H1 (cell line): ENCODE data around the gene LRRC3C. TPM values are rescaled to one million over a fixed set of nuclear protein-coding genes. Genes with fewer than 3 reads are reported as not detected.

Experiments
- CTCF ChIA-PET: fragments of 300-600 bp; sonication (Branson Sonifier 250); formaldehyde crosslinking; loops from one replicate; lab custom pipeline; 2021; ENCODE audit not compliant: partially characterized antibody; lab: Charles Lee
- POLR2A ChIA-PET: fragments of 300-600 bp; sonication (Branson Sonifier 250); formaldehyde crosslinking; loops from one replicate; lab custom pipeline; 2021; ENCODE audit warnings: inconsistent platforms; ENCODE audit not compliant: partially characterized antibody; lab: Charles Lee
- DNase-seq, 2 experiments: peaks; one replicate each; pipeline versions ENCODE4 v3.0.0 to v3.0.0-alpha.2; 2010 to 2022; ENCODE audit warnings: low spot score in 2 of 2, low read depth in 1 of 2, mixed read lengths in 1 of 2
- FAIRE-seq: peaks from 2 replicates; lab custom pipeline; 2011; peaks lifted over from hg19 to GRCh38; lab: Jason Lieb, UNC
- H2AFZ ChIP-seq: 2 replicates; pipeline ENCODE4 v1.8.1; 2012; ENCODE audit warnings: low read length, inconsistent platforms
- H2AK5ac ChIP-seq: 2 replicates; pipeline ENCODE4 v1.6.1; 2013; ENCODE audit warnings: low read depth, low read length
- H2BK120ac ChIP-seq: replicated peaks from 2 replicates; pipeline ENCODE3; 2013; ENCODE audit warnings: low read depth, low read length, inconsistent platforms
- H2BK12ac ChIP-seq: 2 replicates; pipeline ENCODE4 v1.6.1; 2013; ENCODE audit warnings: low read depth, low read length
- H2BK15ac ChIP-seq: 2 replicates; pipeline ENCODE4 v1.6.1; 2013; ENCODE audit warnings: low read length
- H2BK20ac ChIP-seq: 2 replicates; pipeline ENCODE4 v1.6.1; 2013; ENCODE audit warnings: low read length
- H2BK5ac ChIP-seq: 2 replicates; pipeline ENCODE4 v1.6.1; 2013; ENCODE audit warnings: low read depth, low read length
- H3K14ac ChIP-seq: 2 replicates; pipeline ENCODE4 v1.6.1; 2013; ENCODE audit warnings: inconsistent platforms; ENCODE audit not compliant: insufficient read length
- H3K18ac ChIP-seq: 2 replicates; pipeline ENCODE4 v1.6.1; 2013; ENCODE audit warnings: low read length; ENCODE audit errors: extremely low read depth
- H3K23ac ChIP-seq: 2 replicates; pipeline ENCODE4 v1.6.1; 2013; ENCODE audit warnings: inconsistent platforms; ENCODE audit not compliant: insufficient read length
- H3K23me2 ChIP-seq: 2 replicates; pipeline ENCODE4 v1.6.1; 2013; ENCODE audit warnings: low read depth, low read length
- H3K27ac ChIP-seq: 2 replicates; pipeline ENCODE4 v1.6.1; 2011; ENCODE audit warnings: low read depth, low read length, inconsistent platforms
- H3K27me3 ChIP-seq, 4 experiments: replicated peaks in 1 of 4; 1 replicate in 1 of 4; 2 replicates in 3 of 4; pipeline versions ENCODE4 v1.6.1 to v1.8.1; 2011 to 2013; ENCODE audit warnings: low read length in 3 of 4, mild to moderate bottlenecking in 3 of 4, inconsistent platforms in 2 of 4, mixed read lengths in 2 of 4, moderate library complexity in 1 of 4; ENCODE audit not compliant: control insufficient read depth in 3 of 4, insufficient read depth in 3 of 4; ENCODE audit errors: extremely low read depth in 1 of 4
- H3K36me3 ChIP-seq, 4 experiments: 2 replicates each; pipeline versions ENCODE4 v1.6.1 to v1.8.1; 2011 to 2013; ENCODE audit warnings: mild to moderate bottlenecking in 4 of 4, low read length in 3 of 4, moderate library complexity in 2 of 4, control low read depth in 1 of 4, inconsistent platforms in 1 of 4; ENCODE audit not compliant: insufficient read depth in 4 of 4, control insufficient read depth in 2 of 4
- H3K4ac ChIP-seq: replicated peaks from 2 replicates; pipeline ENCODE3; 2013; ENCODE audit warnings: low read length, low read depth, mixed read lengths, inconsistent platforms; ENCODE audit not compliant: insufficient read length
- H3K4me1 ChIP-seq, 4 experiments: replicated peaks in 1 of 4; 1 replicate in 1 of 4; 2 replicates in 3 of 4; pipeline versions ENCODE4 v1.6.1 to v1.8.1; 2011 to 2013; ENCODE audit warnings: low read length in 3 of 4, inconsistent platforms in 2 of 4, mixed read lengths in 1 of 4; ENCODE audit not compliant: insufficient read depth in 4 of 4, control insufficient read depth in 3 of 4
- H3K4me2 ChIP-seq, 2 experiments: 2 replicates each; pipeline versions ENCODE4 v1.6.1 to v1.8.1; 2011 to 2013; ENCODE audit warnings: low read depth in 2 of 2, low read length in 2 of 2, control low read depth in 1 of 2, inconsistent platforms in 1 of 2, mild to moderate bottlenecking in 1 of 2; ENCODE audit not compliant: insufficient read depth in 1 of 2
- H3K4me3 ChIP-seq, 4 experiments: fragments of 200-600, 300-600 bp in 1 of 4; sonication (generic), shearing (Covaris generic), sonication (Bioruptor Twin) in 1 of 4; 2 replicates each; pipeline versions ENCODE4 v1.5.1 to v1.8.1; 2011 to 2016; ENCODE audit warnings: low read length in 4 of 4, low read depth in 3 of 4, control low read depth in 2 of 4, inconsistent platforms in 2 of 4, mild to moderate bottlenecking in 2 of 4, mixed read lengths in 1 of 4, moderate library complexity in 1 of 4; ENCODE audit not compliant: insufficient read depth in 2 of 4; ENCODE audit errors: extremely low read depth in 1 of 4
- H3K56ac ChIP-seq: replicated peaks from 2 replicates; pipeline ENCODE3; 2013; ENCODE audit warnings: low read depth, mild to moderate bottlenecking, mixed read lengths, low read length, inconsistent platforms; ENCODE audit not compliant: insufficient read length
- H3K79me1 ChIP-seq: 2 replicates; pipeline ENCODE4 v1.6.1; 2013; ENCODE audit warnings: low read depth, low read length, control low read depth
- H3K79me2 ChIP-seq, 2 experiments: 2 replicates each; pipeline versions ENCODE4 v1.6.1 to v1.8.1; 2012 to 2013; ENCODE audit warnings: low read length in 2 of 2, mild to moderate bottlenecking in 2 of 2, inconsistent platforms in 1 of 2; ENCODE audit not compliant: insufficient read depth in 2 of 2, control insufficient read depth in 1 of 2
- H3K9ac ChIP-seq, 4 experiments: replicated peaks in 1 of 4; 1 replicate in 1 of 4; 2 replicates in 3 of 4; pipeline versions ENCODE4 v1.6.1 to v1.8.1; 2011 to 2013; ENCODE audit warnings: low read depth in 3 of 4, low read length in 3 of 4, control low read depth in 2 of 4, mild to moderate bottlenecking in 2 of 4, moderate library complexity in 2 of 4, inconsistent platforms in 1 of 4; ENCODE audit errors: extremely low read depth in 1 of 4
- H3K9me3 ChIP-seq, 2 experiments: 2 replicates each; pipeline versions ENCODE4 v1.6.1 to v1.8.1; 2012 to 2013; ENCODE audit warnings: mild to moderate bottlenecking in 2 of 2, moderate library complexity in 2 of 2, control low read depth in 1 of 2, inconsistent platforms in 1 of 2, low read depth in 1 of 2, low read length in 1 of 2, mixed read lengths in 1 of 2; ENCODE audit not compliant: insufficient read depth in 2 of 2
- H4K20me1 ChIP-seq, 2 experiments: replicated peaks in 1 of 2; 2 replicates each; pipeline versions ENCODE3 to v1.8.1; 2011 to 2013; ENCODE audit warnings: inconsistent platforms in 2 of 2, low read length in 2 of 2, mild to moderate bottlenecking in 1 of 2; ENCODE audit not compliant: insufficient read depth in 2 of 2, control insufficient read depth in 1 of 2
- H4K5ac ChIP-seq: 2 replicates; pipeline ENCODE4 v1.6.1; 2013; ENCODE audit warnings: low read length, low read depth, mixed read lengths, inconsistent platforms; ENCODE audit not compliant: insufficient read length
- H4K8ac ChIP-seq: 2 replicates; pipeline ENCODE4 v1.8.0; 2013; ENCODE audit warnings: mild to moderate bottlenecking, moderate library complexity, low read length, inconsistent platforms; ENCODE audit not compliant: insufficient read depth; ENCODE audit errors: extremely low read depth
- H4K91ac ChIP-seq: replicated peaks from 2 replicates; pipeline ENCODE3; 2013; ENCODE audit warnings: low read length, mixed read lengths, inconsistent platforms; ENCODE audit not compliant: insufficient read length
- TAF1 ChIP-seq: IDR thresholded peaks from 2 replicates; pipeline ENCODE4 v1.6.1; 2011; ENCODE audit warnings: mild to moderate bottlenecking, low read depth, low read length
- WGBS, 2 experiments: shearing (Covaris generic) in 1 of 2; methylation state at CpG; one replicate each; pipeline versions ENCODE4 v1.1.6 to v1.1.7; 2013 to 2015; ENCODE audit warnings: low lambda C conversion rate in 2 of 2, mixed read lengths in 2 of 2, inconsistent platforms in 1 of 2, low coverage in 1 of 2, missing lambda C conversion rate in 1 of 2; ENCODE audit not compliant: insufficient replicate concordance in 2 of 2, insufficient coverage in 1 of 2, insufficient read length in 1 of 2; ENCODE audit errors: extremely low coverage in 1 of 2, missing lambda C conversion rate in 1 of 2; 5-methylcytosine and 5-hydroxymethylcytosine counted together
- polyA plus RNA-seq, 7 experiments: library from polyadenylated mRNA; depleted of rRNA in 3 of 7; stranded (reverse) in 5 of 7; unstranded in 2 of 7; fragments of >200 nt in 5 of 7; fragments of 200-250 nt in 2 of 7; gene quantifications; 1 replicate in 5 of 7; 2 replicates in 1 of 7; 4 replicates in 1 of 7; pipeline versions ENCODE4 v1.2.1 to v1.2.3, GENCODE V29; 2011 to 2013; ENCODE audit warnings: missing spikeins in 2 of 7, mixed read lengths in 2 of 7
- total RNA-seq: library from RNA; stranded (reverse); fragmentation: NEBNext Ultra II Directional; extraction: Animal tissue kit (Norgen Biotek cat#: 25700); gene quantifications from 2 replicates; pipeline ENCODE4 v1.2.1, GENCODE V29; 2021

Gene LRRC3C
- total and polyA plus RNA-seq, 2 of the 8 experiments (the other 6 are each of a cell fraction or from before 2014, with no cell fraction given) = not detected

DNA sequence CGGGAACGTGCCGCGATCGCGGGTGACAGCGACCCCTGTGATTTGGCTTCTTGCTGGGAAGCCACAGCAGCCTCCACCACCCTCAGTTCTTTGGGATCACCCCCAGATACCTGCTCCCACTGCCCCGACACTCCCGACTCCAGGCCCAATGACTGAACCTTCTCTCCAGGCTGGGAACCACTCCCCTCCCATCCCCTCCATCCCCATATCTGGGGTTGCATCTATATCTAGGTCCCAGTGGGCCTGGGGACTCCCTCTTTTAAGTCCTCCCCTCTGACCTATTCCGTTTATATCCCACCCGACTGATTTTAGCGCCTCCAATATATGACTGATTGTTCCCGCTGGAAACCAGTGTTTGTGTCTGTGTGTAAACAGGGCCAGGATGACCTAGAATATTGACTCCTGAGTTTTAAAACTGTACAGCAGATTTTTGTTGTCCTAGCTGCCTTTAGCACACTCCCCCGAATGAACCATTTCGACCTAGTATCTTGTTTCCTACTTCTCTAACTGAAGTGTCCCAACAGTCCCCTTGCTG, 53.7 kb downstream of the LRRC3C start:
- H2AFZ ChIP-seq = no peak overlapping the region
- H4K5ac ChIP-seq = no peak overlapping the region
- peak overlapping the region; percentile 79 to 99 (median 90) for H3K4me3 ChIP-seq
- peaks cover 4 to 17% of the 10 kb centered on the region in 2 experiments for H4K20me1 ChIP-seq
- whole genome bisulfite sequencing, 2 experiments = 7% methylated on average over 15 of the region's 15 CpGs; no CpG with 5 or more reads in 1 of the 2 experiments
- CTCF ChIA-PET = interaction anchor here (0.9 to 2.7 kb wide), 9 partner anchors 9 to 360 kb away, joined by 3 to 31 read pairs (median 5); no protein-coding TSS in a partner anchor
- no peak overlapping the region for H2AK5ac ChIP-seq
- peak overlapping the region; percentile 85 to 95 (median 90) for H3K9ac ChIP-seq
- no peak overlapping the region for H3K23ac ChIP-seq
- H3K4me2 ChIP-seq = peak overlapping the region; percentile 69 to 90
- H3K79me1 ChIP-seq = peaks cover 4% of the 10 kb centered on the region; the same call in 1 of the 2 replicates
- DNase-seq = no peak
- H3K4ac ChIP-seq = peak overlapping the region; percentile 10
- peak overlapping the region; percentile 72; the same call in 1 of the 2 replicates for H2BK15ac ChIP-seq
- H3K14ac ChIP-seq = no peak overlapping the region
- peak overlapping the region; percentile 83 for H3K27ac ChIP-seq
- H3K23me2 ChIP-seq = peaks cover 17% of the 10 kb centered on the region
- H3K56ac ChIP-seq = peak overlapping the region; percentile 32
- peak overlapping the region; percentile 85; the same call in 1 of the 2 replicates for H2BK5ac ChIP-seq
- H3K9me3 ChIP-seq = no peaks in the 10 kb centered on the region
- POLR2A ChIA-PET = interaction anchor here (0.9 to 2.1 kb wide), 14 partner anchors 10 to 159 kb away, joined by 3 to 7 read pairs (median 5); partner anchors contain the start of genes CASC3, CSF3 and GSDMA
- H2BK12ac ChIP-seq = no peak overlapping the region
- no peak overlapping the region; the same call in 1 of the 2 replicates for H3K18ac ChIP-seq
- peaks cover 0 to 6% (median 3%) of the 10 kb centered on the region in 4 experiments; a peak in 5 of 7 replicates for H3K4me1 ChIP-seq
- TF ChIP-seq TAF1 = no peak
- peak overlapping the region; percentile 70 for H4K91ac ChIP-seq
- no peak for FAIRE-seq
- no peak overlapping the region for H2BK20ac ChIP-seq
- peak overlapping the region; percentile 92 for H4K8ac ChIP-seq
- H3K79me2 ChIP-seq = peaks cover 12 to 28% of the 10 kb centered on the region in 2 experiments
- H2BK120ac ChIP-seq = no peak overlapping the region
- H3K27me3 ChIP-seq = no peaks in the 10 kb centered on the region
- H3K36me3 ChIP-seq = peaks cover 16 to 22% (median 20%) of the 10 kb centered on the region in 4 experiments
